GM12873 (cell line): ENCODE measurements around the gene TRPT1.

Experiments
- TF ChIP-seq, protein P1 (sequence below): IDR thresholded peaks from 2 replicates; pipeline ENCODE4 v1.5.1; 2012; ENCODE audit warnings: low read depth, mild to moderate bottlenecking, moderate library complexity, low read length, control low read depth; ENCODE audit not compliant: insufficient read depth; ENCODE audit errors: missing control alignments

TRPT1 gene

DNA sequence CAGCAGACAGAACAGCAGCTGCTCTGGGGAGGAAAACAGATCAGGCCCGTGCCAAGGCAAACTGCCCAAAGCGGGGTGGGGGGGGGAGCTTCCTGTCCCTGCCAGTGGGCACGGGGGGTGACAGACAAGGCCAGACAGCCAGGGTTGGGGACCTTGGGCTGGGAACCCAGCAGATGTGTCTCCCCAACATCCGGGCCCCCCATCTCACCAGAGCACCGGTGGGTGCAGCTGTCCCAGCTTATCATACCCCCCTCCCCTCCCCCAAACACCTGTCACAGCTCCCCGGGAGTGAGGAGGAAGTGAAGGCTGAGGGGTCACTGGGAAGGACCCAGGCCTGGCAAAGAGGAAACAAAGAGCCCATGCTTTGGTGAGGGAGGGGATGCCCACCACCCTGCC lies 19.4 kb upstream of the TRPT1 start:
- TF ChIP-seq, protein P1, sequence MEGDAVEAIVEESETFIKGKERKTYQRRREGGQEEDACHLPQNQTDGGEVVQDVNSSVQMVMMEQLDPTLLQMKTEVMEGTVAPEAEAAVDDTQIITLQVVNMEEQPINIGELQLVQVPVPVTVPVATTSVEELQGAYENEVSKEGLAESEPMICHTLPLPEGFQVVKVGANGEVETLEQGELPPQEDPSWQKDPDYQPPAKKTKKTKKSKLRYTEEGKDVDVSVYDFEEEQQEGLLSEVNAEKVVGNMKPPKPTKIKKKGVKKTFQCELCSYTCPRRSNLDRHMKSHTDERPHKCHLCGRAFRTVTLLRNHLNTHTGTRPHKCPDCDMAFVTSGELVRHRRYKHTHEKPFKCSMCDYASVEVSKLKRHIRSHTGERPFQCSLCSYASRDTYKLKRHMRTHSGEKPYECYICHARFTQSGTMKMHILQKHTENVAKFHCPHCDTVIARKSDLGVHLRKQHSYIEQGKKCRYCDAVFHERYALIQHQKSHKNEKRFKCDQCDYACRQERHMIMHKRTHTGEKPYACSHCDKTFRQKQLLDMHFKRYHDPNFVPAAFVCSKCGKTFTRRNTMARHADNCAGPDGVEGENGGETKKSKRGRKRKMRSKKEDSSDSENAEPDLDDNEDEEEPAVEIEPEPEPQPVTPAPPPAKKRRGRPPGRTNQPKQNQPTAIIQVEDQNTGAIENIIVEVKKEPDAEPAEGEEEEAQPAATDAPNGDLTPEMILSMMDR, result no peak

DNA sequence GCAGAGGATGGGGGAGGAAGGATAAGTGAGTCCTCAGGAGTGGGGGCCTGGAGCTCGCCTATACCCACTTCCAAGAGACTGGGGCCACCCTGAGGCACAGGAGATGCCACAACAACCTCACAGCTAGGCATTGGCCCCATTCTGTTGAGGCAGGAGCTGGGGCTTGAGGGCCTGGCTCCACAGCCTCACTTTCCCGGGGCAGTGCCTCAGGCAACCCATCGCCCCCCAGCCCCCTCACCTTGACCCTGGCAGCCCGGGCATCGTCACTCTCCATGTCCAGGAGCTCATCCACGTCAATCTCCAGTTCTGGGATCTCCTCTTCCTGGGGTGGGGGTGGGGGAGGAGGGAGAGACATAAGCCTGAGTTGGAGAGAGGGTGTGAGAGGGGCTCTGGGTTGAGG lies 19.0 kb upstream of the TRPT1 start:
- TF ChIP-seq, protein P1, result no peak

DNA sequence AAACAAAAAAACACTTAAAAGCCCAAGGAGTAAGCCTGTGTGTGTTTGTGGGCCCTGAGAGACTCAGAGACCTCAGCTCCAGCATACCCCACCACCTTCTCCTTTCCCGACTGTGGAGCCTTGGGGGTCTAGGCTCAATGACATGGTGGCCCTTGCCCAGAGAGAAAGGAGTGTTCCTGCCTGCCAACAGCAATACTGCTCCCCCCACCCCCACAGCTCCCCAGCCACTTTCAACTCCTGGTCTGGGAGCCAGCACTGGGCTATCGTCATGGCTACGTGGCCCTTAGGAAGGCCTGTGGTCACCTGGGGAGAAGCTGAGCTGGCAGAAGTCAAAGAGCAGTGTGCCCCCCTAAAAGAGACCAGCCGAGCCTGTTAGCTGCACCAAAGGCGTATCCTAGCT lies 18.1 kb upstream of the TRPT1 start:
- TF ChIP-seq, protein P1, result no peak

GRCh38 chr11:64243236-64243854 lies 17.4 kb upstream of the TRPT1 start:
- TF ChIP-seq, protein P1, result no peak

DNA sequence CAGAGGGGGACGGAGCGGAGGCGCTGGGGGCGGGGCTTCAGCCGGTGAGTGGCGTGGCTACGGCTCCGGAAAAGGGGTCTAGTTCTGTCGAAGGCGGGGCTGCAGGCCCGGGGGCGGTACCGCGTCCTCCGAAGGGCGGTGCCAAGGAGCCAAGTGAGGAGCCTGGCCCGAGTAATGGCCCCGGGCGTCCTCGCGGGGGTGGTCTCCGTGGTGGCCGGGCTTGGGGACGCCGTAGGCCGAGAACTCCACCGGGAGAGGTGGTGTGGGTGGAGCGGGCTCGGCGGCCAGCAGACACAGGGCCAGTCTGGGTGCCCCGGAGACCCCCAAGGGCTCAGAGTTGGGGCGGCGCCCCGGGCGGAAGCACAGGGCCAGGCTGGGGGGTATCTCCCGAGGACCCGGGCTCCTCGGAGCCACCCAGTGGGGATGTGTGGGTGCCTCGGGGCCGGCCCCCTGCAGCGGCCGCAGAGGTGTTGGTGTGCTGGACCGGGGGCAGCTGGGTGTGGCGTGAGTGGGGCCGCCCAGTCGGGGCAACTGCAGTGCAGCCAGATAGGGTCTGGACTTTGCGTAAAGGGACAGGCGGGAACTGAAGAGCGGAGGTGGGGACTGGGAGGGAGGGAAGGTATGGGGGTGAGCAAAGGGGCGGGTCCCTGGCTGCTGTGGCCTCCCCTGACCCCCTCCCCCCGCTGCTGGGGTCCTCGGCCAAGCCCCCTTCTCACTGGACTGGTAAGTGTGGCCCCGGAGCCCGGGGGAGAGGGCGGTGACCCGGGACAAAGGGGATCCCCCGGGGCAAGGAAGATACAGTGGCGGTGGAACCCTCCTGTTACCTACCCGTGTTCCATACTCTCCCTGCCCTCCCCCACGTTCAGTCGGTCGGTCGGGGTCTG lies 15.7 kb upstream of the TRPT1 start:
- TF ChIP-seq, protein P1, result peak; percentile 12

- TF ChIP-seq, protein P1, result no peak
These were observed 15.2 kb upstream of the TRPT1 start for GRCh38 chr11:64241241-64241490.

GRCh38 chr11:64240435-64241240 lies 14.7 kb upstream of the TRPT1 start, which contains the start of gene FKBP2:
TSS of gene FKBP2 (plus strand) at chr11:64241095. CDS start at chr11:64242388, 1,293 bp downstream.
- TF ChIP-seq, protein P1, result no peak
